Measurements from ENCODE around the gene ARID1B. TPM values are rescaled to one million over a fixed set of nuclear protein-coding genes. Genes with fewer than 3 reads are reported as not detected.

ARID1B gene
- total and polyA plus RNA-seq, 2 of the 13 experiments (the other 11 are each of a cell fraction or from before 2014, with no cell fraction given), result 20.1 to 32.6 TPM

DNA sequence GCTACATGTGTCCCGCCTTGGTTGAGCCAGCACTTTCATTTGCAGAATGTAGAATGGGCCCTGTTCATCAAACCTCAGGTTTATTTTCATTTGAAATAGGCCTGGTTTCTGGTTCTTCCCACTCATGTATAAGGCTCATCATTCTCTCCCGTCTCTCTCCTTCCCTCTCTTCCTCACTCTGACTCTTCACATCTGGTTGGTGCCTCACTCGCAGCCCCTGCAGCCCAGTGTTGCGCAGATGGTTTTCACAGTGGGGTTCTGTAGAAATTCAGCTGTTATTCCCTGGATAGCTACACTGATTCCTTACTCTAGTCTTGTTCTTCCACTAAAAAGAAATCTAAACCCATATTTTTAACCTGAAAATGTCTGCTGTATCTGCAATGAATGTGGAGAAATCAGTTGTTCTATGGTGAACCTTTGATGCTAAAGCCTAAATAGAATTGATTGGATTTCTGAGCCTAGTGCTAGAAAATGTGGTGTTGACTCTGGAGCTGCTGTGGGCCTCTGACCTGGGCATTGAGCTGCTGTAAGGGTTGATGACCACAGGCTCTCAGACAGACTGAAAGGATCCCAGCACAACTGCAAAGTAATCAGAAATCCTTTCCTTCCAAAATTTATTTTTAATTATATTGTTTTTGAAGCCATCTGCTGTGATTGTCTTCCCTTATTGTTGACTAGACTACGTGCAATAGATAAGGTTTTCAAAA lies 395.8 kb downstream of the ARID1B start (continued):
- TF ChIP-seq, protein P1, sequence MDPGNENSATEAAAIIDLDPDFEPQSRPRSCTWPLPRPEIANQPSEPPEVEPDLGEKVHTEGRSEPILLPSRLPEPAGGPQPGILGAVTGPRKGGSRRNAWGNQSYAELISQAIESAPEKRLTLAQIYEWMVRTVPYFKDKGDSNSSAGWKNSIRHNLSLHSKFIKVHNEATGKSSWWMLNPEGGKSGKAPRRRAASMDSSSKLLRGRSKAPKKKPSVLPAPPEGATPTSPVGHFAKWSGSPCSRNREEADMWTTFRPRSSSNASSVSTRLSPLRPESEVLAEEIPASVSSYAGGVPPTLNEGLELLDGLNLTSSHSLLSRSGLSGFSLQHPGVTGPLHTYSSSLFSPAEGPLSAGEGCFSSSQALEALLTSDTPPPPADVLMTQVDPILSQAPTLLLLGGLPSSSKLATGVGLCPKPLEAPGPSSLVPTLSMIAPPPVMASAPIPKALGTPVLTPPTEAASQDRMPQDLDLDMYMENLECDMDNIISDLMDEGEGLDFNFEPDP (CRISPR knock-in tag; conservative IDR thresholded peaks at IDR 0.05), result no peak
- TF ChIP-seq KMT2B (CRISPR knock-in tag; IDR thresholded peaks at IDR 0.05) (no peak), ZKSCAN8 (CRISPR knock-in tag; IDR thresholded peaks at IDR 0.05; ENCODE audit: borderline replicate concordance) (no peak), EP300 (IDR thresholded peaks at IDR 0.05; ENCODE audit: low read depth in 2 of 2, low read length in 2 of 2) (no peak), EP300 (CRISPR knock-in tag; IDR thresholded peaks at IDR 0.05; ENCODE audit: borderline replicate concordance) (no peak), JDP2 (CRISPR knock-in tag; IDR thresholded peaks at IDR 0.05; ENCODE audit: borderline replicate concordance) (no peak), MAFF (IDR thresholded peaks at IDR 0.05; ENCODE audit: low read depth, low read length) (no peak), CENPT (CRISPR knock-in tag; IDR thresholded peaks at IDR 0.05; ENCODE audit: low read depth) (no peak), MLLT10 (CRISPR knock-in tag; IDR thresholded peaks at IDR 0.05) (no peak), SMARCC2 (IDR thresholded peaks at IDR 0.05) (no peak)

- 97% methylated on average over 8 of the region's 8 CpGs for WGBS (ENCODE audit: low lambda C conversion rate)
- BruUV-seq (replicated peaks), result no TSS peak
- POLR2A ChIA-PET, result no interaction called here
Measured at GRCh38 chr6:157173776-157174175, 396.6 kb downstream of the ARID1B start.

More at GRCh38 chr6:157173776-157174175, 396.6 kb downstream of the ARID1B start:
- Histone ChIP-seq H3K4me1 (ENCODE audit: insufficient read depth, low read length) (peaks cover 15% of the 10 kb centered on the region), H4K20me1 (ENCODE audit: insufficient read depth, low read length) (no peaks in the 10 kb centered on the region), H3K4me3 (replicated peaks in 1 of 3; ENCODE audit: insufficient read depth in 1 of 3, low read depth in 2 of 3, low read length in 3 of 3) (no peak overlapping the region), H3K9ac (ENCODE audit: insufficient read depth, low read depth, low read length) (no peak overlapping the region), H2AFZ (ENCODE audit: low read length) (no peak overlapping the region), H3K36me3 (replicated peaks in 1 of 2; ENCODE audit: control insufficient read depth in 1 of 2, insufficient read depth in 2 of 2, low read length in 2 of 2) (peaks cover 2 to 30% of the 10 kb centered on the region in 2 experiments; a peak in 3 of 5 replicates), H3K4me2 (ENCODE audit: low read depth, low read length) (no peak overlapping the region), H3K27ac (ENCODE audit: extremely low read length, insufficient read depth, low read length) (no peak overlapping the region), H3K79me2 (ENCODE audit: insufficient read depth, low read length) (no peaks in the 10 kb centered on the region), H3K9me3 (ENCODE audit: low read length) (no peaks in the 10 kb centered on the region), H3K27me3 (ENCODE audit: control insufficient read depth in 1 of 2, insufficient read depth in 2 of 2, low read length in 2 of 2) (no peaks in the 10 kb centered on the region)
- FAIRE-seq (no peak), DNase-seq (ENCODE audit: low spot score) (no peak), ATAC-seq (no peak)
- CTCF ChIA-PET (ENCODE audit: low intra/inter-chr PET ratio, low total read pairs), result no interaction called here
- intact Hi-C loops (cut with micrococcal nuclease; ENCODE audit: unreplicated experiment), result no loop called here
- no peak for TF ChIP-seq TMF1 (CRISPR knock-in tag; IDR thresholded peaks at IDR 0.05; ENCODE audit: low read depth)
- TF ChIP-seq MTA3 (CRISPR knock-in tag; IDR thresholded peaks at IDR 0.05), result no peak
- in situ Hi-C loops (cut with HindIII; ENCODE audit: extremely low pct_ligation_motif_present, low pct_unique_long_range_greater_than_20kb), result no loop called here
